Measurements from ENCODE around the gene PAK4.

PAK4 gene

DNA sequence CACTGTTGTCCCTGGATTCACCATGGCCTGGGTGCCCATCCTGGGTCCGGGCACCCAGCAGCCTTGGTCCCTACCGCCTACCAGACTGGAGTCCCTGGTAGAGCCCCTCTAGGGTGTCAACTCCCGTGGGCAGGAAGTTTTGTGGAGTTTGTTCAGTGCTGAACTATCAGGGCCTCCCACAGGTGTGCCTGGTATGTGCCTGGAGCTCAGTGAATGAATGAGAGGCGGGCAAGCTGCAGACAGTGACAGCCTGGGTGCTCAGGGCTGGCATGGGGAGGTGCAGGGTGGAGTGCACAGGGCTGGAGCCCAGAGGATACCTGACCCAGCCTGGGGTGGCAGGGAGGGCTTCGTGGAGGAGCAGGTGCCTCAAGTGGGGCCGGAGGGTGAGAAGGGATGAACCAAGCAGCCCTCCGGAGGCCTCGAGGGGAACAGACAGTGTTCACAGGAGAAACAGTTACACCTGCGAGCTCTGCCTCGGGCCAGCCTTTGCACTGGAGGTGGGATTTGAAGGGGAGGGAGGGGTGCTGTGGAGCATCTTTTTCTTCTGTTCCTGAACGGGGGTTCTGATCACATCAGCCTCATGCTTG, 29.6 kb downstream of the PAK4 start:
- H3K27ac ChIP-seq (ENCODE audit: insufficient read depth, low read length, poor library complexity, severe bottlenecking) = no peak overlapping the region
- H3K4me3 ChIP-seq (ENCODE audit: insufficient read depth, low read depth, low read length, poor library complexity, severe bottlenecking) = no peak overlapping the region
- DNase-seq = no peak
- H3K27me3 ChIP-seq (replicated peaks; ENCODE audit: control insufficient read depth, insufficient read depth, low read length, poor library complexity, severe bottlenecking) = no peaks in the 10 kb centered on the region
- H3K36me3 ChIP-seq (ENCODE audit: control insufficient read depth, insufficient read depth, low read length) = no peaks in the 10 kb centered on the region
- H3K9me3 ChIP-seq (ENCODE audit: control insufficient read depth, low read length) = no peaks in the 10 kb centered on the region
- H3K4me1 ChIP-seq (ENCODE audit: control insufficient read depth, insufficient read depth, low read length, poor library complexity, severe bottlenecking) = no peaks in the 10 kb centered on the region

DNA sequence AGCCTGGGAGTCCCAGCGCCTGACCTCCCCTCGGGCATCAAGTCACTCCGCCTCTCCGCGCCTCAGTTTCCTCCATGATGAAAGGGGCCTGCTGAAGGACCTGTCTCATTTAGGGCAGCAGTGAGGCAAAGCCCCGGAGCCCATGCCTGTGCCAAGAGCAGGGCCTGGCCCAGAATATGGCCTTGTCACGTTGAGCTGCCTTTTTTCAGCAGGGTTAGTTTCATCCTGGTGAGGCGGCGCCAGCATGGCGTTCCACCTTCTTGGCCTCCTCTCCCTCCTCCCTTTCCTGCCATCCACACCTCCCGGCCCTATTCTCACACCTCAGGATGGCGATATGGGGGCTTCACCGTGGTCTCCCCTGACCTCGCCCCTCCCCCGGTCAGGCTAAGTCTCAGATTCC, 30.2 kb downstream of the PAK4 start:
- no peaks in the 10 kb centered on the region for H3K27me3 ChIP-seq (replicated peaks; ENCODE audit: control insufficient read depth, insufficient read depth, low read length, poor library complexity, severe bottlenecking)
- no peaks in the 10 kb centered on the region for H3K36me3 ChIP-seq (ENCODE audit: control insufficient read depth, insufficient read depth, low read length)
- no peak overlapping the region for H3K4me3 ChIP-seq (ENCODE audit: insufficient read depth, low read depth, low read length, poor library complexity, severe bottlenecking)
- DNase-seq = no peak
- H3K27ac ChIP-seq (ENCODE audit: insufficient read depth, low read length, poor library complexity, severe bottlenecking) = no peak overlapping the region
- no peaks in the 10 kb centered on the region for H3K4me1 ChIP-seq (ENCODE audit: control insufficient read depth, insufficient read depth, low read length, poor library complexity, severe bottlenecking)
- no peaks in the 10 kb centered on the region for H3K9me3 ChIP-seq (ENCODE audit: control insufficient read depth, low read length)

DNA sequence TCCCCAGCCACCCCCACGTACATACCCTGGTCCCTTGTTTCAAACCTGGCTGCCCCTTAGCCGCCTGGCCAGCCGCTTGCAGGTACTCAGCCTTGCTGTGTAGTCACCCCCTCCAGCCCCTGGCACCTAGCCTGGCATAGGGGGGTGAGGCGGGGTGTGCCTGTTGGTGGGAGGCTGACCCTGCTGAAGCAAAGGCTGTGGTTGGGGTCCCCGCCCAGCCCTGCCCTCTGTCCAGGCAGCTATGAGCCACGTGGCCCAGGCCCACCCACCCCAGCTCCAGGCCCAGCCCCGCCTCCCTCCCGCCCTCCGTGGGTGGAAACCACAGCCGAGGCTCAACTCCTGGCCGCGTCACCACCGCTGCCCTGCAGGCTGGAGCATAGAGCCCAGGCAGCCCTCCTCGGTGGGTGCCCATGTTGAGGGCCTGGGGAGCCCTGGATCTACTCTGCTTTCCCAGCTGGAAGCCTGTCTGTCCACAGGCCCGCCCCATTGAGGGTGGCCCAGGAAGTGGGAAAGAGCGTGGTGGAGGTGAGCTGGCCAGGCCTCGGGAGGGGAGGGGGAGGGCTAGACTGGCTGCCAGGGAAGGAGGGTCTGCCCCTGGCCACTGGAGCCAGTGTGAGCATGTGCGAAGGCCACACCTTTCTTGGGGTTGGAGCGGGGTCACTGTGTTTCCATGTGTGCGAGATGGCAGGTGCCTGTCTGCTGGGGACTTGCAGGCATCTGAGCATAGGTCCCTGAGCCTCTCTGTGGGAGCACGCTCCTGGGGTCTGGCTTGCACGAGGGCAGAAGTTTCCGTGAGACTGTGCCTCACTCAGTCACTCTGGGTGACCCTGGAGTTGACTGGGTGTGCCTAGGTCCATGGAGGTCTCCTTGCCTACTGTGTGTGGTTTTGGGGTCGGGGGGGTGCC, 31.0 kb downstream of the PAK4 start:
- no peak for DNase-seq
- no peaks in the 10 kb centered on the region for H3K9me3 ChIP-seq (ENCODE audit: control insufficient read depth, low read length)
- H3K27ac ChIP-seq (ENCODE audit: insufficient read depth, low read length, poor library complexity, severe bottlenecking) = no peak overlapping the region
- no peaks in the 10 kb centered on the region for H3K27me3 ChIP-seq (replicated peaks; ENCODE audit: control insufficient read depth, insufficient read depth, low read length, poor library complexity, severe bottlenecking)
- H3K36me3 ChIP-seq (ENCODE audit: control insufficient read depth, insufficient read depth, low read length) = no peaks in the 10 kb centered on the region
- no peaks in the 10 kb centered on the region for H3K4me1 ChIP-seq (ENCODE audit: control insufficient read depth, insufficient read depth, low read length, poor library complexity, severe bottlenecking)
- H3K4me3 ChIP-seq (ENCODE audit: insufficient read depth, low read depth, low read length, poor library complexity, severe bottlenecking) = no peak overlapping the region

DNA sequence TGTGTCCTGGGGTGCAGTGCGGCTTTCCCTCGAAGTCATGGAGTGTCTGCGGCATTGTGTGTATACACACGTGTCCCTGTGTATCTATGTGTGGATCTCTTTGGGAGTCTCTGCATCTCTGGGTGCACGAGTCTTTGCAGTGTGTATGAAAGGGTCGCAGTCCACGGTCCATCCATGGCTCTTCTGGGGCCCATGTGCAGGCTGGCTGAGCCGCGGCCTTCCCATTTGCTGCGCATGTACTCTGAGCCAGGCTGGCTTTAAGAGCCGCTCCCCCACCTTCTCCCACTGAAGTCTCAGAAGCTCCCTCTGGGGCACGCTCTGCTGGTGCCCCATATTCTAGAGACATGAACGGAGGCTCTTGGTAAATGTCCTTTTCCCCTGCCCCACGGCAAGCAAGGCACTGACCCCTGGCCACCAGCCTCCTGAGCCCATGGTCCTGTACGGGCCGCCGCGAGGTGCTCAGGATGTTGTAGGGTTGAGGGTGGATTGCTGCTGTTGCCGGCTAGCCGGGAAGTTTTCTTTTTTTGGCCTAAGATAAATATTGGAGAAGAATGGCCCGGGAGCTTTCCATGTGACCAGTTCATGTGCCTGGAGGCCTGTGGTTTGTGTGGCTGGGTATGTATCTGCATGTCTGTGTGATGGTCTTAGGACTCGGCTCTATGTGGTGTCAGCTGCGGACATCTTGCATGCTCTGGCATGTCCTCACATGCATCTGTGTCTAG, 31.9 kb downstream of the PAK4 start:
- DNase-seq = no peak
- Histone ChIP-seq H3K4me1 (ENCODE audit: control insufficient read depth, insufficient read depth, low read length, poor library complexity, severe bottlenecking) (no peaks in the 10 kb centered on the region), H3K27ac (ENCODE audit: insufficient read depth, low read length, poor library complexity, severe bottlenecking) (no peak overlapping the region), H3K4me3 (ENCODE audit: insufficient read depth, low read depth, low read length, poor library complexity, severe bottlenecking) (no peak overlapping the region), H3K27me3 (replicated peaks; ENCODE audit: control insufficient read depth, insufficient read depth, low read length, poor library complexity, severe bottlenecking) (no peaks in the 10 kb centered on the region), H3K36me3 (ENCODE audit: control insufficient read depth, insufficient read depth, low read length) (no peaks in the 10 kb centered on the region), H3K9me3 (ENCODE audit: control insufficient read depth, low read length) (no peaks in the 10 kb centered on the region)

DNA sequence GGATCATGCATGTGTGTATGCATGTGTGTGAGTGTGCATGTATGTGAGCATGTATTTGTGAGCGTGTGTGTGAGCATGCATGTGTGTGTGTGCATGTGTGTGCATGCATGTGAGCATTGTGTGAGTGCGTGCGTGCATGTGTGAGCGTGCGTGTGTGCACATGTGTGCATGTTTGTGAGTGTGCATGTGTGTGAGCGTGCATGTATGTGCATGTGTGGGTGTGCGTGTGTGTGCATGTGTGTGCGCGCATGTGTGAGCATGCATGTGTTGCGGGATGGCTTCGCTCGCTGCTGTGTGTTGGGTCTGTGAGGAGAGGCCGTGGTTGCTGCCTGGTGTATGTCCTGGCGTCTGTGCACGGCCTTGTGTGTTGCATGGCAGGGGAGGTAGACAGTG, 32.4 kb downstream of the PAK4 start:
- Histone ChIP-seq H3K9me3 (ENCODE audit: control insufficient read depth, low read length) (no peaks in the 10 kb centered on the region), H3K27ac (ENCODE audit: insufficient read depth, low read length, poor library complexity, severe bottlenecking) (no peak overlapping the region), H3K4me3 (ENCODE audit: insufficient read depth, low read depth, low read length, poor library complexity, severe bottlenecking) (no peak overlapping the region), H3K4me1 (ENCODE audit: control insufficient read depth, insufficient read depth, low read length, poor library complexity, severe bottlenecking) (no peaks in the 10 kb centered on the region), H3K36me3 (ENCODE audit: control insufficient read depth, insufficient read depth, low read length) (no peaks in the 10 kb centered on the region), H3K27me3 (replicated peaks; ENCODE audit: control insufficient read depth, insufficient read depth, low read length, poor library complexity, severe bottlenecking) (no peaks in the 10 kb centered on the region)
- no peak for DNase-seq

DNA sequence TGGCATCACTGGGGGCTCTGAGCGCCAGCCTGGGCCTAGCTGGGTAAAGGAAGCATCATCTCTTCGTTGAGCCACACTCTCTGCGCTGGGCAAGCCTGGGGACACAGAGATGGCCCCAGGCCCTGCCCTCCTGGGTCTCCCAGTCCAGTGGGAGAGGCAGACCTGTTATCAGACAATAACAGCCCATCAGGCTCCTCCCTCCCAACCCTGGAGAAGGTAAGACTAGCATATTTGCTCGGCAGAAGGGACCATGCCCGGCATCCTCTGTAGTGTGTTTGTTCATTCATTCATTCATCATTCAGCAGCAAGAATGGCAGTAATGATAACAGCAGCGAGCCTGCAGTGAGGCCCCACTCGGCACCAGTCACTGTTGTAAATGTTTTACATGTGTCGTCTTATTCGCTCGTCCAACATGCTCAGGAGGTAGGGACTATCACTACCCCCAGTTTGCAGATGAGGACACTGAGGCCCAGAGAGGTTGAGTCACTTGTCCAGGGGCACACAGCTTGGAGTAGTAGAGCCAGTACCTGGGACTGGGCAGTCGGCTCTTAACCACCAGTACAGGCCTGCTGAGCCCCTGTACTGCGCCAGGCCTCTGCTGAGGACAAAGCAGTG, 33.2 kb downstream of the PAK4 start:
- DNase-seq = no peak
- Histone ChIP-seq H3K4me3 (ENCODE audit: insufficient read depth, low read depth, low read length, poor library complexity, severe bottlenecking) (no peak overlapping the region), H3K9me3 (ENCODE audit: control insufficient read depth, low read length) (no peaks in the 10 kb centered on the region), H3K27me3 (replicated peaks; ENCODE audit: control insufficient read depth, insufficient read depth, low read length, poor library complexity, severe bottlenecking) (no peaks in the 10 kb centered on the region), H3K36me3 (ENCODE audit: control insufficient read depth, insufficient read depth, low read length) (no peaks in the 10 kb centered on the region), H3K27ac (ENCODE audit: insufficient read depth, low read length, poor library complexity, severe bottlenecking) (no peak overlapping the region), H3K4me1 (ENCODE audit: control insufficient read depth, insufficient read depth, low read length, poor library complexity, severe bottlenecking) (no peaks in the 10 kb centered on the region)

DNA sequence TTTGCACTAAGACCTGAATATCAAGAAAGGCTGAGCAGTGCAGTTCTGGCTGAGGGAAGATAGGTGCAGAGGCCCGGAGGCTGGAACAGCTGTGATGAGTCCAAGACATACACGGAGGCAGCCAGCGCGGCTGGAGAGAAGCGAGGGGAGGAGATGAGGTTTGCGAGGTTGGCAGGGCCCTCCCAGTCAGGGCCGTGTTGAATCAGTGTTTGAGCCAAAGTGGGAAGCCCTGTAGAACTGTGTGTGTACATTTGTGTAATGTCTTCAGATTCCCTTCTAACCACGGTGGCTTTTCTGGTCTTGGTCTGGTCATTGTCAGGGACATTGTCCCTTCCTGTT, 34.9 kb downstream of the PAK4 start:
- Histone ChIP-seq H3K27ac (ENCODE audit: insufficient read depth, low read length, poor library complexity, severe bottlenecking) (no peak overlapping the region), H3K9me3 (ENCODE audit: control insufficient read depth, low read length) (no peaks in the 10 kb centered on the region), H3K4me3 (ENCODE audit: insufficient read depth, low read depth, low read length, poor library complexity, severe bottlenecking) (no peak overlapping the region), H3K36me3 (ENCODE audit: control insufficient read depth, insufficient read depth, low read length) (no peaks in the 10 kb centered on the region), H3K4me1 (ENCODE audit: control insufficient read depth, insufficient read depth, low read length, poor library complexity, severe bottlenecking) (no peaks in the 10 kb centered on the region), H3K27me3 (replicated peaks; ENCODE audit: control insufficient read depth, insufficient read depth, low read length, poor library complexity, severe bottlenecking) (no peaks in the 10 kb centered on the region)
- no peak for DNase-seq

DNA sequence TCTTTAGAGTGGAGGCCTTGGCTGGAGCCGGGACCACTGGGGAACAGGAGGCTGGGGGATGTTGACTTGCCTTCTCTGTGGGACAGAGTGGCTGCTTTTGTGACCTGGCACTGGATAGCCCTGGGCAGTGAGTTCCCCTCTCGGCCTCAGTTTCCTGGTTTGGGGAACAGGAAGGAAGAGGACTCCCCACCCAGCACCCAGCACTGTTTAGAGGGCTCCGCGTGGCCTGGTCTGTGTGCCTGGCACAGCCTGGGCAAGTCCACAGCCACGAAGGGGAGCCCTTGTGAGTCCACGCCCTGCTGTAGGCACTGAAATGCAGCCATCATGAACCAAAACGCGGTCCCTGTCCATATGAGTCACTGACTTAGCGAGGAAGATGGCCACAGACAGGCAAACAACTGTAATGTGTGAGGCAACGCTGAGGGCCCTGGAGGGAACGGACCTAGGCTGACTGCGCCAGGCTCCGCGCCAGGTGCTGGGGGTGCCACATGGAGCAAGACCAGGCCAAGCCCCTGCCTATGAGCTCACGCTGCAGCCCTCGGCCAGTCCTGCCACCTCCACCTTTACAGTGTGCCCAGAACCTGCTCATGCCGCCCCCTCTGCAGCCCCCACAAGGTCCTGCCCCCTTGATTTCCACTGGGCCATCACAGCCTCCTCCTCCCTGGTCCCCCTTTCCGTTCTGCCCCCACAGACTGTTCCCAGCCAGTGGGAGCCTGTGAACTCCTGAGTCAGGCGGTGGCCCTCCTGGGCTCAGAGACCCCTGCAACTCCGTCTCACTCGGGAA, 35.5 kb downstream of the PAK4 start:
- Histone ChIP-seq H3K4me3 (ENCODE audit: insufficient read depth, low read depth, low read length, poor library complexity, severe bottlenecking) (no peak overlapping the region), H3K36me3 (ENCODE audit: control insufficient read depth, insufficient read depth, low read length) (no peaks in the 10 kb centered on the region), H3K9me3 (ENCODE audit: control insufficient read depth, low read length) (no peaks in the 10 kb centered on the region), H3K27ac (ENCODE audit: insufficient read depth, low read length, poor library complexity, severe bottlenecking) (no peak overlapping the region), H3K27me3 (replicated peaks; ENCODE audit: control insufficient read depth, insufficient read depth, low read length, poor library complexity, severe bottlenecking) (no peaks in the 10 kb centered on the region), H3K4me1 (ENCODE audit: control insufficient read depth, insufficient read depth, low read length, poor library complexity, severe bottlenecking) (no peaks in the 10 kb centered on the region)
- no peak for DNase-seq

DNA sequence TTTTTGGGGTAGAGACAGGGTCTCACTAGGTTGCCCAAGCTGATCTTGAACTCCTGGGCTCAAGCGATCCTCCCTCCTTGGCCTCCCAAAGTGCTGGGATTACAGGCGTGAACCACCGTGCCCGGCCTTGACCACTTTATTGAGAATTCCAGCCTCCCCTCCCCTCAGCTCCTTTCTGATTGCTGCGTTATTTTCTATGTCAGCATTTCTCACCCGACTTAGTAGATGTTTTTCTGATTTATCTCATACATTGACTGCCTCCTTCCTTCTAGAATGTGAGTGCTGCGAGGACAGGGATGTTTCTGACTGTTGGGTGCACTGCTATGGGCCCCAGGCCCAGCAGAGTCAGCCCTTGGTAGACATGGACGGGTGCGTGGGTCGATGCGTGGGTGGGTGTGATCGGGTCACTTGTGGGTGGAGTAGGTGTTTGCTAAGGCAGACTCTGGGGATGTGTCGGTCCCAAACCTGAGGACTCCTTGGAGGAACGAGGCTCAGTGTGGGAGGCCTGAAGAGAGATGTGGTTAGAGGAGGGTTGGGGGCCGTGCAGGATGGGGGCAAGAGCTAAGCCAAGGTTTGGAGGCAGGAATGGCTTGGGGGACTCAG, 37.0 kb downstream of the PAK4 start:
- no peak for DNase-seq
- H3K9me3 ChIP-seq (ENCODE audit: control insufficient read depth, low read length) = no peaks in the 10 kb centered on the region
- H3K4me3 ChIP-seq (ENCODE audit: insufficient read depth, low read depth, low read length, poor library complexity, severe bottlenecking) = no peak overlapping the region
- no peaks in the 10 kb centered on the region for H3K36me3 ChIP-seq (ENCODE audit: control insufficient read depth, insufficient read depth, low read length)
- H3K27ac ChIP-seq (ENCODE audit: insufficient read depth, low read length, poor library complexity, severe bottlenecking) = no peak overlapping the region
- H3K4me1 ChIP-seq (ENCODE audit: control insufficient read depth, insufficient read depth, low read length, poor library complexity, severe bottlenecking) = no peaks in the 10 kb centered on the region
- H3K27me3 ChIP-seq (replicated peaks; ENCODE audit: control insufficient read depth, insufficient read depth, low read length, poor library complexity, severe bottlenecking) = no peaks in the 10 kb centered on the region

All from effector memory CD4-positive, alpha-beta T cell (primary cell).